ENCODE results near the gene TRIO. TPM values are rescaled to one million over a fixed set of nuclear protein-coding genes. Genes with fewer than 3 reads are reported as not detected.

Gene TRIO
- total and polyA plus RNA-seq, 2 of the 8 experiments (the other 6 are each of a cell fraction or from before 2014, with no cell fraction given), result 35.1 to 69.1 TPM

- no peaks in the 10 kb centered on the region for H3K27me3 ChIP-seq (replicated peaks in 1 of 4; ENCODE audit: control insufficient read depth in 3 of 4, extremely low read depth in 1 of 4, insufficient read depth in 3 of 4, low read length in 3 of 4)
- H3K4ac ChIP-seq (replicated peaks; ENCODE audit: insufficient read length, low read depth, low read length), result no peak overlapping the region
- H4K20me1 ChIP-seq (replicated peaks in 1 of 2; ENCODE audit: control insufficient read depth in 1 of 2, insufficient read depth in 2 of 2, low read length in 2 of 2), result peaks cover 12 to 21% of the 10 kb centered on the region in 2 experiments
- no peak overlapping the region for H3K9ac ChIP-seq (replicated peaks in 1 of 4; ENCODE audit: extremely low read depth in 1 of 4, low read depth in 3 of 4, low read length in 3 of 4)
- ChIA-PET CTCF (ENCODE audit: partially characterized antibody) (interaction anchor here (1.0 to 2.1 kb wide), 3 partner anchors 9 to 75 kb away, joined by 3 to 5 read pairs (median 4); no protein-coding TSS in a partner anchor), POLR2A (ENCODE audit: partially characterized antibody) (no interaction called here)
- H3K18ac ChIP-seq (ENCODE audit: extremely low read depth, low read length), result no peak overlapping the region
- H2BK12ac ChIP-seq (ENCODE audit: low read depth, low read length), result no peak overlapping the region
- no peak overlapping the region for H2BK5ac ChIP-seq (ENCODE audit: low read depth, low read length)
- FAIRE-seq (no peak), DNase-seq (ENCODE audit: low read depth in 1 of 2, low spot score in 2 of 2) (no peak)
- peaks cover 14% of the 10 kb centered on the region for H3K79me1 ChIP-seq (ENCODE audit: low read depth, low read length)
- H3K36me3 ChIP-seq (ENCODE audit: control insufficient read depth in 2 of 4, insufficient read depth in 4 of 4, low read length in 3 of 4), result no peaks in the 10 kb centered on the region
- H3K14ac ChIP-seq (ENCODE audit: insufficient read length), result no peak overlapping the region
- H3K4me3 ChIP-seq (ENCODE audit: extremely low read depth in 1 of 4, insufficient read depth in 2 of 4, low read depth in 3 of 4, low read length in 4 of 4), result no peak overlapping the region
- H2AK5ac ChIP-seq (ENCODE audit: low read depth, low read length), result no peak overlapping the region
- no peak overlapping the region for H3K4me2 ChIP-seq (ENCODE audit: insufficient read depth in 1 of 2, low read depth in 2 of 2, low read length in 2 of 2)
- H4K5ac ChIP-seq (ENCODE audit: insufficient read length, low read depth, low read length), result no peak overlapping the region
- no peak overlapping the region for H3K23ac ChIP-seq (ENCODE audit: insufficient read length)
- H3K9me3 ChIP-seq (ENCODE audit: insufficient read depth in 2 of 2, low read depth in 1 of 2, low read length in 1 of 2), result no peaks in the 10 kb centered on the region
- H2BK120ac ChIP-seq (replicated peaks; ENCODE audit: low read depth, low read length), result no peak overlapping the region
- no peak overlapping the region for H3K56ac ChIP-seq (replicated peaks; ENCODE audit: insufficient read length, low read depth, low read length)
- peaks cover 5 to 98% of the 10 kb centered on the region in 2 experiments for H3K79me2 ChIP-seq (ENCODE audit: control insufficient read depth in 1 of 2, insufficient read depth in 2 of 2, low read length in 2 of 2)
- no peak overlapping the region for H4K91ac ChIP-seq (replicated peaks; ENCODE audit: insufficient read length, low read length)
- no peaks in the 10 kb centered on the region for H3K23me2 ChIP-seq (ENCODE audit: low read depth, low read length)
- H3K27ac ChIP-seq (ENCODE audit: low read depth, low read length), result no peak overlapping the region
- H3K4me1 ChIP-seq (replicated peaks in 1 of 4; ENCODE audit: control insufficient read depth in 3 of 4, insufficient read depth in 4 of 4, low read length in 3 of 4), result peaks cover 0 to 3% (median 1%) of the 10 kb centered on the region in 4 experiments; a peak in 5 of 7 replicates
- no peak overlapping the region for H2AFZ ChIP-seq (ENCODE audit: low read length)
- 92% methylated on average over 5 of the region's 5 CpGs; no CpG with 5 or more reads in 1 of the 2 experiments for WGBS, 2 experiments (ENCODE audit: extremely low coverage in 1 of 2, insufficient coverage in 1 of 2, insufficient read length in 1 of 2, insufficient replicate concordance in 2 of 2, low coverage in 1 of 2, low lambda C conversion rate in 2 of 2, missing lambda C conversion rate in 1 of 2)
- H2BK20ac ChIP-seq (ENCODE audit: low read length), result no peak overlapping the region
- no peak overlapping the region for H2BK15ac ChIP-seq (ENCODE audit: low read length)
- no peak overlapping the region for H4K8ac ChIP-seq (ENCODE audit: extremely low read depth, insufficient read depth, low read length)
These were observed 52.4 kb downstream of the TRIO start for GRCh38 chr5:14195588-14195987.
